Ovary (tissue), 3 donors: Measurements from ENCODE around the gene INHBC.

Experiments
- EP300 ChIP-seq: sonication (generic); formaldehyde crosslinking; IDR thresholded peaks from one replicate; pipeline ENCODE4 v1.6.1; 2017; ENCODE audit warnings: antibody characterized with exemption
- POLR2A ChIP-seq: fragments of 450-650 bp; IDR thresholded peaks from one replicate; pipeline ENCODE4 v1.6.1; 2017; ENCODE audit warnings: antibody characterized with exemption, mild to moderate bottlenecking, moderate library complexity
- TF ChIP-seq, protein P1 (sequence below), 3 donors: fragments of 450-650 bp in 2 of 3; fragments of 200-600 bp in 1 of 3; IDR thresholded peaks; one replicate each; pipeline versions ENCODE4 v1.5.1 to v1.8.0; 2016 to 2022; ENCODE audit warnings: antibody characterized with exemption in 3 of 3, mild to moderate bottlenecking in 1 of 3
- donor health status: DM: no; HTN: no; CAD: no.

DNA sequence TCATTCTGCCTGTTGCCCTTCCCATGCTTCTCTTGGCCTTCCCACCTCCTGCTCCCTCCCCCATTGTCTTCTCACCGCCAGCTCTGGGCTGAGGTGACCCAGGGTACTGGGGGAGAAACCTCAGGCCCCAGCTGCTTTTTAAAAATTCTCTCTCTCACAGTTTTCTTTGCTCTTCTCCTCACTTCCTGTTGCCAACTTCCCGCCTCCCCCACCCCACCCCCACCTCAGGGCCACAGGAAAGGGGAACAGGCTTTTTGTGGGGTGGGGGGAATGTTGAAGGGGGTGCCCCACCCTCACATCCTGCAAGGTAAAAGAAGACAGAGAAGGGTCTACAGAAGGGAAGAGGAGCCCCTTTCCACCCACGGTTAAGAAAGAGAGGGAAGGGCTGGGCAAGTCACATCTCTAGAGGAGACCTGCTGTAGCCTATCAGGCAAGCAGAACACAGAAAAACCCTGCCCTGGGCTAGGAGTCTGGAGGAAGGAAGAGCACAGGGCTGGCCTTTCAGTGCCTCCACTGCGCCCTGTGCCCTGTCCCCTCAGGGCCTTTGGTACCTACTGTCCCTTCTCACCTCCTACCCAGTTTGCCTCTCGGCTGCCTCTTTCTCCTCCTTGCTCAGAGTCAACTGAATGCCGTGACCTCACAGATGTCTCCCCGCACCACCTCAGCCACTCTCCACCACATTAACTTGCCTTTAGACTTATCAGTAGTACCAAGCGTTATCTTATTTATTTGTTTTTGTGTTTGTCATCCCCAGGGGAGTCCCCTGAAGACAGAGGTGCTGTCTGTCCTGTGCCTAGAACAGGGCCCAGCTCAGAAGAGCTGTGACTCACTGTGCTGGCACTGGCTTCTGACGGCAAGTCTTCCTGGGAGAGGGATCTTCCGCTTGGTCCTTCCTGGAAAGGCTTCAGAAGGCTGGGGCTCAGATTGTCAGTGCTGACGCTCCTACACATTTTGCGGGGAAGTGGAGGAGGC, 43.4 kb downstream of the INHBC start:
- TF ChIP-seq, protein P1, sequence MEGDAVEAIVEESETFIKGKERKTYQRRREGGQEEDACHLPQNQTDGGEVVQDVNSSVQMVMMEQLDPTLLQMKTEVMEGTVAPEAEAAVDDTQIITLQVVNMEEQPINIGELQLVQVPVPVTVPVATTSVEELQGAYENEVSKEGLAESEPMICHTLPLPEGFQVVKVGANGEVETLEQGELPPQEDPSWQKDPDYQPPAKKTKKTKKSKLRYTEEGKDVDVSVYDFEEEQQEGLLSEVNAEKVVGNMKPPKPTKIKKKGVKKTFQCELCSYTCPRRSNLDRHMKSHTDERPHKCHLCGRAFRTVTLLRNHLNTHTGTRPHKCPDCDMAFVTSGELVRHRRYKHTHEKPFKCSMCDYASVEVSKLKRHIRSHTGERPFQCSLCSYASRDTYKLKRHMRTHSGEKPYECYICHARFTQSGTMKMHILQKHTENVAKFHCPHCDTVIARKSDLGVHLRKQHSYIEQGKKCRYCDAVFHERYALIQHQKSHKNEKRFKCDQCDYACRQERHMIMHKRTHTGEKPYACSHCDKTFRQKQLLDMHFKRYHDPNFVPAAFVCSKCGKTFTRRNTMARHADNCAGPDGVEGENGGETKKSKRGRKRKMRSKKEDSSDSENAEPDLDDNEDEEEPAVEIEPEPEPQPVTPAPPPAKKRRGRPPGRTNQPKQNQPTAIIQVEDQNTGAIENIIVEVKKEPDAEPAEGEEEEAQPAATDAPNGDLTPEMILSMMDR (IDR thresholded peaks at IDR 0.05), result no peak
- TF ChIP-seq POLR2A, result no peak
- TF ChIP-seq EP300, result no peak
